Parathyroid adenoma (tissue), 2 donors: ENCODE results near the gene DLG1.

Experiments
- H2AFZ ChIP-seq: fragments of 300-600 bp; sonication (generic); one replicate; pipeline ENCODE4 v1.7.0; 2017; ENCODE audit warnings: antibody characterized with exemption, mild to moderate bottlenecking
- H3K27ac ChIP-seq: fragments of 300-600 bp; sonication (generic); one replicate; pipeline ENCODE4 v1.7.0; 2017
- H3K27me3 ChIP-seq: fragments of 300-600 bp; sonication (generic); one replicate; pipeline ENCODE4 v1.7.0; 2017; ENCODE audit warnings: low read length; ENCODE audit not compliant: control insufficient read depth, insufficient read depth
- H3K36me3 ChIP-seq: fragments of 300-600 bp; sonication (generic); one replicate; pipeline ENCODE4 v1.7.0; 2017; ENCODE audit warnings: low read length; ENCODE audit not compliant: control insufficient read depth, insufficient read depth
- H3K4me1 ChIP-seq: fragments of 300-600 bp; sonication (generic); one replicate; pipeline ENCODE4 v1.7.0; 2017; ENCODE audit warnings: control low read depth
- H3K4me2 ChIP-seq: fragments of 300-600 bp; sonication (generic); one replicate; pipeline ENCODE4 v1.7.0; 2017; ENCODE audit warnings: low read length
- H3K4me3 ChIP-seq: fragments of 300-600 bp; sonication (generic); one replicate; pipeline ENCODE4 v1.7.0; 2017; ENCODE audit warnings: low read depth, low read length
- H3K79me2 ChIP-seq: fragments of 300-600 bp; sonication (generic); one replicate; pipeline ENCODE4 v1.7.0; 2017; ENCODE audit warnings: control low read depth
- H3K9ac ChIP-seq: fragments of 300-600 bp; sonication (generic); one replicate; pipeline ENCODE4 v1.7.0; 2017; ENCODE audit warnings: mild to moderate bottlenecking
- H3K9me3 ChIP-seq: fragments of 300-600 bp; sonication (generic); one replicate; pipeline ENCODE4 v1.7.0; 2017; ENCODE audit warnings: low read length; ENCODE audit not compliant: control insufficient read depth
- CTCF ChIP-seq: fragments of 300-600 bp; sonication (generic); IDR thresholded peaks from one replicate; pipeline ENCODE4 v1.7.0; 2017; ENCODE audit warnings: antibody characterized with exemption, mild to moderate bottlenecking
- donor health status: primary hyperparathyroidism.

The DLG1 gene

GRCh38 chr3:197011780-197012539, 286.5 kb downstream of the DLG1 start:
- no peaks in the 10 kb centered on the region for H3K36me3 ChIP-seq
- H3K27me3 ChIP-seq: no peaks in the 10 kb centered on the region
- no peak overlapping the region for H3K27ac ChIP-seq
- no peak for TF ChIP-seq CTCF
- H3K79me2 ChIP-seq: no peaks in the 10 kb centered on the region
- no peak overlapping the region for H2AFZ ChIP-seq
- H3K4me3 ChIP-seq: no peak overlapping the region
- H3K4me2 ChIP-seq: no peak overlapping the region
- H3K4me1 ChIP-seq: no peaks in the 10 kb centered on the region
- no peaks in the 10 kb centered on the region for H3K9me3 ChIP-seq
- H3K9ac ChIP-seq: no peak overlapping the region

GRCh38 chr3:197010556-197011351, 287.7 kb downstream of the DLG1 start:
- no peak overlapping the region for H3K4me2 ChIP-seq
- no peaks in the 10 kb centered on the region for H3K27me3 ChIP-seq
- no peak overlapping the region for H3K4me3 ChIP-seq
- no peak overlapping the region for H3K27ac ChIP-seq
- no peaks in the 10 kb centered on the region for H3K79me2 ChIP-seq
- no peak for TF ChIP-seq CTCF
- H3K36me3 ChIP-seq: no peaks in the 10 kb centered on the region
- no peaks in the 10 kb centered on the region for H3K9me3 ChIP-seq
- H3K4me1 ChIP-seq: no peaks in the 10 kb centered on the region
- no peak overlapping the region for H2AFZ ChIP-seq
- H3K9ac ChIP-seq: no peak overlapping the region

GRCh38 chr3:197009532-197010019, 288.8 kb downstream of the DLG1 start:
- no peaks in the 10 kb centered on the region for H3K4me1 ChIP-seq
- no peak for TF ChIP-seq CTCF

GRCh38 chr3:197008436-197009209, 289.8 kb downstream of the DLG1 start:
- no peak overlapping the region for H3K4me2 ChIP-seq
- no peaks in the 10 kb centered on the region for H3K79me2 ChIP-seq
- H3K9me3 ChIP-seq: no peaks in the 10 kb centered on the region
- peaks cover 6% of the 10 kb centered on the region for H3K4me1 ChIP-seq
- H3K27ac ChIP-seq: no peak overlapping the region
- H3K36me3 ChIP-seq: no peaks in the 10 kb centered on the region
- H3K27me3 ChIP-seq: no peaks in the 10 kb centered on the region
- H3K4me3 ChIP-seq: no peak overlapping the region
- H3K9ac ChIP-seq: no peak overlapping the region
- H2AFZ ChIP-seq: no peak overlapping the region
- no peak for TF ChIP-seq CTCF

More at GRCh38 chr3:197009532-197010019, 288.8 kb downstream of the DLG1 start:
- Histone ChIP-seq H2AFZ (no peak overlapping the region), H3K27ac (no peak overlapping the region), H3K36me3 (no peaks in the 10 kb centered on the region), H3K9ac (no peak overlapping the region), H3K4me3 (no peak overlapping the region), H3K9me3 (no peaks in the 10 kb centered on the region), H3K79me2 (no peaks in the 10 kb centered on the region), H3K27me3 (no peaks in the 10 kb centered on the region), H3K4me2 (no peak overlapping the region)
